ENCODE data around the gene BAMBI.

Gene BAMBI

GRCh38 chr10:28676326-28676967 lies 874 bp upstream of the BAMBI start:
- no peak for DNase-seq

- no peak for DNase-seq
Measured at GRCh38 chr10:28677888-28678686, 766 bp downstream of the BAMBI start.

GRCh38 chr10:28678687-28679457 lies 1.6 kb downstream of the BAMBI start:
- DNase-seq: no peak

DNA sequence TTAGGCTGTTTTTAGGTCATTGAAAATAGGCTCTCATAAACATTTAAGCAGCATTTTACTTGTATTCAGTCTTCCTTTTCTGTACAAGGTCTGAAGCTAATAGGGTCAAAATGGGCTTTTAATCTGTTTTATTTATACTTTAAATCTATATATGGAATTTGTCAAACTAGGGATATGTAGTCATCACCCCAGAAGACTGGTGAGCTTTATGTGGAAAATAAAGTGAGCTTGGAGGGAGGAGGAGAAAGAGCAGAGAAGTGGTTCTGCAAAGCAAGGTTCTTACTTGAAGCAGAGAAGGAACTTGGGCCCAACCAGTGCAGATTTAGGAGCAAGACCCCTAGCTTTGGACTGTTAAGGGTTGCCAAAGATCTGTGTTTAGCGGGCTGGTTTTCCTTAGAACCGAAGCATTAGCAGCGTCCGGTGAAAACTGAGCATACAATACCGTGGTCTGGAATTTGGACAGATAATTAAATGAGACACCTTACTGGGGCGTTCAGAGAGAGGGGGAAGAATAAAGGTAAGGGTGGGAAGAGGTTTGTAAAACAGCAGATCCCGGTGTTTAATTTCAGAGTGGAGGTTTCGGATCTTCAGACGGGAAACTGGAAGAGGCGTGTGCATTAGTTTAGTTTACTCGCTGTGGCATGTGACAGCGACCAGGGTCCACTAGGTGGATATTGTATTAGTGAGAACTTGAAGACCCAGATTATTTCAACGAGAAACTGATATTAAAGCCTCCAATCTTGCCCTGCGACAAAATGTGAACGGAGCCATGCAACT lies 2.4 kb downstream of the BAMBI start:
- no peak for DNase-seq

- DNase-seq: no peak
Measured at GRCh38 chr10:28680358-28680752, 3.0 kb downstream of the BAMBI start.

- no peak for DNase-seq
Measured at GRCh38 chr10:28681291-28681763, 4.0 kb downstream of the BAMBI start.

GRCh38 chr10:28681928-28682750 lies 4.8 kb downstream of the BAMBI start:
- no peak for DNase-seq

DNA sequence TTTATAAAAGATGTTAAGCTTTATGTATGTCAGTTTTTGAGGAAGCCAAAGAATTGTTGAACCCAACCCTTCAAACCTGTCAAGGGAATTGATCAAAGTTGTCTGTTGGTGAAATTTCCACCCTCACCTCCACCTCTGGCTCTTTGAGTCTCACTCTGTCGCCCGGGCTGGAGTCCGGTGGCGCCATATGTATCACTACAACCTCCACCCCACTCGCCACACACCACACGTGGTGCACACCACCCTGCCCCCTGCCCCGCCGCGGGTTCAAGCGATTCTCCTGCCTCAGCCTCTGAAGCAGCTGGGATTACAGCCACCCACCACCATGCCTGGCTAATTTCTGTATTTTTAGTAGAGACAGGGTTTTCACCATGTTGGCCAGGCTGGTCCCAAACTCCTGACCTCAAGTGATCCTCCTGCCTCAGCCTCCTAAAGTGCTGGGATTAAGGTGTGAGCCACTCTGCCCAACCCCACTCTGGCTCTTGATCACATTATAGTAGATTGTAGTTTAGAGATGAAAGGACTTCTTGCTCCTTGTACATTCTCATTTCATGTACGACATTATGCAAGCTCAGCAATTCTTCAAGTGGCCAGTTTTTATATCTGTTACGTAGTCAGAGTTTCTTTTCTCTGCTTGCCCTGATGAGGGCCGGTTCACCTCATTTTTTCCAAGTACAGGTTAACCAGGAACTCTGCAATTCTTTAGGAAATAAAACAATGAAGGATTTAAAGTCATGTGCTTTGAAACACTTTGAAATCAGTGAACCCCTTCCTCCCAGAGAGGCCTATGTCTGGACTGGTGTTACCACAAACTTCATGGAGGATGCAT lies 7.0 kb downstream of the BAMBI start:
- DNase-seq: no peak

- DNase-seq: no peak
Measured at GRCh38 chr10:28684986-28685580, 7.8 kb downstream of the BAMBI start.

DNA sequence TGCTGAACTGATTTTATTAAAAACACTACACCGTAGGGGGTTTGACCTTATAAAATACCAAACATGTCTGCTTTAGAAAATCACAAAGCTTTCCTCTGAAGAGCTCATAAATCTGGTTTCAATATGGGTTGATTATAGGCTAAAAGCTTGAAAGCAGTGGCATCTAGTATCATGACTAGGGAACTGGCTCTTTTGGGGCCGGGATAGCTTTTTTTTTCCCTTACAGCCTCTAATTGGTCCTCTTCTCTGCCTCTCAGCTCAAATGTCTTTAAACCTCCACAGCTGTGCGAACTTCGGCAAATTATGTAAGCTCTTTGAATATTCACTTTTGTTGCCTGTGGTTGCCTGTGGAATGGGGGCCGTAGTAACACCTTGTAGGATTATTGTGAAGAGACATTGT lies 8.4 kb downstream of the BAMBI start:
- no peak for DNase-seq

- DNase-seq: no peak
Measured at GRCh38 chr10:28686835-28687682, 9.7 kb downstream of the BAMBI start.

GRCh38 chr10:28687683-28688001 lies 10.3 kb downstream of the BAMBI start:
- DNase-seq: no peak

DNA sequence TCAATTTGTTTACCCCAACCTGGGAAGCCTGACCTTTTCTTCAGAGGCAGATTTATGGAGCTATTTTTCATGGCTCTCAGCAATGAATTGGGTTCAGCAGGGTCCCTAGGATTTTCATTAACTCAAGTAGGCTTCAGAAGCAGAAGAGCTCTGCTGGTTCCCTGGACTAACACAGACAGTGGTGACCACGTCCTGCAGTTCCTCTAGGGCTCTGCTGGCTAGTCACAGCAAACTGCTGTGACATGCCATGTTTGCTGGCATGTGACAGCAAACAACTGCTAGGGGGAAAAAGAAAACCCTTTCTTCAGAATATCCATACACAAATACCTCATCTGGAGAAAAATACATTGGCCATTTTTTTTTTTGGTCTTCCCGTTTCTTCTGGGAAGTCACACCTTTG lies 13.2 kb downstream of the BAMBI start:
- no peak for DNase-seq

GRCh38 chr10:28691187-28691694 lies 13.9 kb downstream of the BAMBI start:
- no peak for DNase-seq

- no peak for DNase-seq
Measured at GRCh38 chr10:28692050-28692449, 14.7 kb downstream of the BAMBI start.

DNA sequence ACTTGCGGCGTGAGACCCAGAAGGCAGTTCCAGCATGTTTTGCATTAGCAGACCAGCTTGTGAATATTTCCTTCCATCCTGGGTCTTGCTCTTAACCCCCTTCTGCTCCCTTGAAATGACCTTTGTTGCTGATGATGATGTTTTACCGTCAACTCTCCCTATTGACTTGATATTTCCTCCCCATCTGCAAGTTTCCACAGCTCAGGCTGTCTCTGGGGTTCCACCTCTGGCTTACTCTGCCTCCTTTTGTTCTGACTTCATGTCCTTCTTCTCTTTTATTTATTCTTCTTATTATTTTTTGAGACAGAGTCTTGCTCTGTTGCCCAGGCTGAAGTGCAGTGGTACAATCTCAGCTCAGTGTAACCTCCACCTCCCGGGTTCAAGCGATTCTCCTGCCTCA lies 17.2 kb downstream of the BAMBI start:
- no peak for DNase-seq

DNA sequence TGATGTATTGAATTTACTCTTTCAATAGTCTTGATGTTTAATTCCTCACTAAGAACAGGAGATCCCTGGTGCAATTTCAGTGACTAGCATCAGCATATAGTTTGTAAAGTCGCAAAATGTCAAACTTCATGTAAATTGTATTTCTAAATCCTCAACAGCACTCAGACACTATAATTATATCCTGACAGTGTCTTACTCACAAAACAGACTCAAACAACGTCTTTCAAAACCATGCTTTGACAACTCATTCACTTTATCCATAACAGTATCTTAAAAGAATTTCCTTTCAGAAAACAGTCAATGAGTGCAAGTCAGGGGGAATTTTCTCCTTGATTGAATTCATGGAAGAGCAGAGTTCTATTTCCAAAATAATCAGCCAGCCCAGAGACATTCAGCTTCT lies 20.8 kb downstream of the BAMBI start:
- no peak for DNase-seq

GRCh38 chr10:28704464-28705161 lies 27.3 kb downstream of the BAMBI start:
- no peak for DNase-seq

DNA sequence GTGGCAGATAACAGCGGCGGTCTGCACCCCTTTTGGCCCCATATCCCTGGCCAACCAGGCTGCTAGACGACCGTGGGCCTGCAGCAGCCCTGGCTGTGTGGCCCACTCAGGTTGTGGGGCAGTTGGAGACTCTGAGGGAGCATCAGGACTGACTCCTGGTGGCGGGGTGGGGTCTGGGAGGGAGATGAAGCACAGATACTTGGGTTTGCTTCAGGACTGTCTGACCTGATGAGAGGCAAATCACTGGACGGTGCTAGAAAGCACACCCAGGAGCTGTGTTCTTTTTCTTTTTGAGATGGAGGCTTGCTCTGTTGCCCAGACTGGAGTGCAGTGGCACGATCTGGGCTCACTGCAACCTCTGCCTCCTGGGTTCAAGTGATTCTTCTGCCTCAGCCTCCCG lies 28.2 kb downstream of the BAMBI start:
- no peak for DNase-seq
